ENCODE results near the gene TCF4. TPM values are rescaled to one million over a fixed set of nuclear protein-coding genes. Genes with fewer than 3 reads are reported as not detected.

The TCF4 gene
- polyA plus RNA-seq, 1 of the 3 experiments (the other 2 are of a cell fraction), result 39.1 TPM

DNA sequence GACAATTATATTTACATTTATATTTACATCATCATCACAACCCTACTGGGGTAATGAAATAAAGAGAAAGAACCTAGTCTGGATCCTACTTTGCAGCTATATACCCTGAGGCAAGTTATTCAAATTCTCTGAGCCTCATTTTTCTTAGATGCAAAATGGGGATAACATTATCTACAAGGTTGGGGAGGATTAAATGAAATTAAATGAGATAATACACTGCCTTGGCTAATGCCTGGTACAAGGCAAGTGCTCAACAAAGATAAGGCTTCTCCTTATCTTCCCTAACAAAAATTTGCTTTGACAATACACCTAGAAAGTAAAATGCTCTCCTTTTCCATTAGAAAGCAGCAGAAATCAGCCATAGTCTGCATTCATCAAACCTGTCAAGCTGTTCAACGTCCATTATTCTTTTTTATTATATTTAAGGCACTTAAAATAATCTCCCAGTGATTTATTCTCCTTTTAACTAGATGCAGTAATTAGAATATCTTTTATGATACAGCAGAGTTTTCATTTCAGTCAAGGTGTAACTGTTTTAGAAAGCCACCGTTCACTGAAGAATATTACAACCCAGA lies 44.8 kb downstream of the TCF4 start (continued):
- TF ChIP-seq FOXJ3 (CRISPR knock-in tag; IDR thresholded peaks at IDR 0.05), result no peak
- no peak for TF ChIP-seq POLR2AphosphoS5 (IDR thresholded peaks at IDR 0.05; ENCODE audit: low read depth, low read length)
- TF ChIP-seq, protein P1, sequence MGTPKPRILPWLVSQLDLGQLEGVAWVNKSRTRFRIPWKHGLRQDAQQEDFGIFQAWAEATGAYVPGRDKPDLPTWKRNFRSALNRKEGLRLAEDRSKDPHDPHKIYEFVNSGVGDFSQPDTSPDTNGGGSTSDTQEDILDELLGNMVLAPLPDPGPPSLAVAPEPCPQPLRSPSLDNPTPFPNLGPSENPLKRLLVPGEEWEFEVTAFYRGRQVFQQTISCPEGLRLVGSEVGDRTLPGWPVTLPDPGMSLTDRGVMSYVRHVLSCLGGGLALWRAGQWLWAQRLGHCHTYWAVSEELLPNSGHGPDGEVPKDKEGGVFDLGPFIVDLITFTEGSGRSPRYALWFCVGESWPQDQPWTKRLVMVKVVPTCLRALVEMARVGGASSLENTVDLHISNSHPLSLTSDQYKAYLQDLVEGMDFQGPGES (IDR thresholded peaks at IDR 0.05; ENCODE audit: low read depth, low read length), result no peak
- TF ChIP-seq SMC3 (IDR thresholded peaks at IDR 0.05; ENCODE audit: low read depth, low read length), result no peak
- no peak for TF ChIP-seq TEAD4 (IDR thresholded peaks at IDR 0.05; ENCODE audit: borderline replicate concordance, insufficient read depth)
- no peak for TF ChIP-seq SIN3A (IDR thresholded peaks at IDR 0.05; ENCODE audit: borderline replicate concordance, low read depth, low read length)
- no peak for TF ChIP-seq NFIC (IDR thresholded peaks at IDR 0.05; ENCODE audit: borderline replicate concordance)
- no peak for TF ChIP-seq ELF1 (IDR thresholded peaks at IDR 0.05)
- no peak for TF ChIP-seq RFX5 (IDR thresholded peaks at IDR 0.05; ENCODE audit: low read length)
- TF ChIP-seq CHD2 (IDR thresholded peaks at IDR 0.05; ENCODE audit: low read length, partially characterized antibody), result peak; percentile 34

DNA sequence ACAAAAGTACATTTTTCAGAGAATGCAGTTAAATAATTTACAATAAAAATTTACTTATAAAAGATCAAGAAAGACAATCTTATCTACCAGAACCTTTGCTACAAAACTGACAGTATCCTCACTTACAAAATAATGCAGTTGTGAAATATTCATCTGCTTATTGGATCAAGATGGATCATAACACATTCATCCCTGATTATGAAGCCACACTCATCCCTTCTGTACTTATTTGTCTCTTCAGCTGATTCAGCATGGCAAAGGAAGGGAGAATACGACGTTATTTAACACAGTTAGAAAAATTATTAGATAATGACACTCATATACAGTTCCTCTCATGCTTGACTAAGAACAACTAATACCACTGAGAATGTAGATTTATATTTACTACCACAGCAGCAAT lies 46.4 kb downstream of the TCF4 start:
- no peak overlapping the region for H3K4me2 ChIP-seq
- H3K36me3 ChIP-seq (replicated peaks in 1 of 2; ENCODE audit: control insufficient read depth in 1 of 2, insufficient read depth in 2 of 2, low read length in 1 of 2), result peaks cover 0 to 11% of the 10 kb centered on the region in 2 experiments
- peaks cover 76% of the 10 kb centered on the region for H3K79me2 ChIP-seq (ENCODE audit: insufficient read depth)
- no peak for DNase-seq
- H3K9me2 ChIP-seq, result no peaks in the 10 kb centered on the region
- POLR2A ChIA-PET, result no interaction called here
- H3F3A ChIP-seq (replicated peaks; ENCODE audit: insufficient read depth), result peaks cover 12% of the 10 kb centered on the region
- H3K9me3 ChIP-seq, result peaks cover 6% of the 10 kb centered on the region
- peaks cover 0 to 11% of the 10 kb centered on the region in 2 experiments; a peak in 3 of 4 replicates for H3K4me1 ChIP-seq (ENCODE audit: control insufficient read depth in 1 of 2, insufficient read depth in 2 of 2, low read depth in 1 of 2, low read length in 1 of 2)
- CTCF ChIA-PET, result no interaction called here
- H4K20me1 ChIP-seq (ENCODE audit: insufficient read depth), result no peaks in the 10 kb centered on the region
- 66% methylated on average over 2 of the region's 2 CpGs for WGBS (ENCODE audit: low lambda C conversion rate)
- H3K4me3 ChIP-seq (ENCODE audit: low read depth in 2 of 2, low read length in 1 of 2), result no peak overlapping the region
- no peaks in the 10 kb centered on the region for H3K27me3 ChIP-seq (ENCODE audit: insufficient read depth)
- no peak overlapping the region for H2AFZ ChIP-seq (ENCODE audit: low read depth)
- TF ChIP-seq, protein P2, sequence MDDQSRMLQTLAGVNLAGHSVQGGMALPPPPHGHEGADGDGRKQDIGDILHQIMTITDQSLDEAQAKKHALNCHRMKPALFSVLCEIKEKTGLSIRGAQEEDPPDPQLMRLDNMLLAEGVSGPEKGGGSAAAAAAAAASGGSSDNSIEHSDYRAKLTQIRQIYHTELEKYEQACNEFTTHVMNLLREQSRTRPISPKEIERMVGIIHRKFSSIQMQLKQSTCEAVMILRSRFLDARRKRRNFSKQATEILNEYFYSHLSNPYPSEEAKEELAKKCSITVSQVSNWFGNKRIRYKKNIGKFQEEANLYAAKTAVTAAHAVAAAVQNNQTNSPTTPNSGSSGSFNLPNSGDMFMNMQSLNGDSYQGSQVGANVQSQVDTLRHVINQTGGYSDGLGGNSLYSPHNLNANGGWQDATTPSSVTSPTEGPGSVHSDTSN (IDR thresholded peaks at IDR 0.05), result no peak
- TF ChIP-seq FOSL2 (IDR thresholded peaks at IDR 0.05; ENCODE audit: borderline replicate concordance, low read depth) (no peak), EZH2phosphoT487 (IDR thresholded peaks at IDR 0.05; ENCODE audit: borderline replicate concordance, low read depth) (no peak), EP300 (IDR thresholded peaks at IDR 0.05; ENCODE audit: borderline replicate concordance in 1 of 2, low read depth in 1 of 2, low read length in 1 of 2) (no peak), RCOR1 (IDR thresholded peaks at IDR 0.05; ENCODE audit: low read length) (no peak), RFX5 (IDR thresholded peaks at IDR 0.05; ENCODE audit: low read length) (no peak), TEAD4 (IDR thresholded peaks at IDR 0.05; ENCODE audit: borderline replicate concordance, insufficient read depth) (no peak)
- TF ChIP-seq, protein P3, sequence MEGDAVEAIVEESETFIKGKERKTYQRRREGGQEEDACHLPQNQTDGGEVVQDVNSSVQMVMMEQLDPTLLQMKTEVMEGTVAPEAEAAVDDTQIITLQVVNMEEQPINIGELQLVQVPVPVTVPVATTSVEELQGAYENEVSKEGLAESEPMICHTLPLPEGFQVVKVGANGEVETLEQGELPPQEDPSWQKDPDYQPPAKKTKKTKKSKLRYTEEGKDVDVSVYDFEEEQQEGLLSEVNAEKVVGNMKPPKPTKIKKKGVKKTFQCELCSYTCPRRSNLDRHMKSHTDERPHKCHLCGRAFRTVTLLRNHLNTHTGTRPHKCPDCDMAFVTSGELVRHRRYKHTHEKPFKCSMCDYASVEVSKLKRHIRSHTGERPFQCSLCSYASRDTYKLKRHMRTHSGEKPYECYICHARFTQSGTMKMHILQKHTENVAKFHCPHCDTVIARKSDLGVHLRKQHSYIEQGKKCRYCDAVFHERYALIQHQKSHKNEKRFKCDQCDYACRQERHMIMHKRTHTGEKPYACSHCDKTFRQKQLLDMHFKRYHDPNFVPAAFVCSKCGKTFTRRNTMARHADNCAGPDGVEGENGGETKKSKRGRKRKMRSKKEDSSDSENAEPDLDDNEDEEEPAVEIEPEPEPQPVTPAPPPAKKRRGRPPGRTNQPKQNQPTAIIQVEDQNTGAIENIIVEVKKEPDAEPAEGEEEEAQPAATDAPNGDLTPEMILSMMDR (IDR thresholded peaks at IDR 0.05), result no peak
- TF ChIP-seq, protein P1 (IDR thresholded peaks at IDR 0.05; ENCODE audit: low read depth, low read length), result no peak
- no peak overlapping the region for H3K27ac ChIP-seq (ENCODE audit: low read depth in 2 of 2, low read length in 1 of 2)
- no peak overlapping the region for H3K9ac ChIP-seq
